SK-N-SH (cell line): Measurements from ENCODE around the gene PSENEN. TPM values are rescaled to one million over a fixed set of nuclear protein-coding genes. Genes with fewer than 3 reads are reported as not detected.
A peak's percentile ranks its signal among the peaks of the same experiment; 100 is the strongest.

Source experiments
- CTCF ChIA-PET: fragments of 300-600, 350-600 bp; formaldehyde crosslinking; extraction: SDS; loops from one replicate; lab custom pipeline; 2021; lab: Yijun Ruan, JAX
- POLR2A ChIA-PET: fragments of 350-600 bp; sonication (Branson Sonifier 250); formaldehyde crosslinking; extraction: SDS; loops from one replicate; lab custom pipeline; 2020; ENCODE audit warnings: antibody characterized with exemption, inconsistent platforms; lab: Yijun Ruan, JAX
- DNase-seq: peaks from one replicate; pipeline ENCODE4 v3.0.0; 2012
- H2AFZ ChIP-seq: fragments of 200-600 bp; sonication (generic); 2 replicates; pipeline ENCODE4 v1.8.1; 2016; ENCODE audit warnings: antibody characterized with exemption, mild to moderate bottlenecking, low read depth
- H3F3A ChIP-seq: fragments of 200-600 bp; sonication (generic); replicated peaks from 2 replicates; pipeline ENCODE3; 2016; ENCODE audit warnings: antibody characterized with exemption, mild to moderate bottlenecking; ENCODE audit not compliant: insufficient read depth
- H3K27ac ChIP-seq, 2 experiments: fragments of 200-500 bp in 1 of 2; fragments of 200-600 bp in 1 of 2; sonication (Bioruptor generic) in 1 of 2; sonication (generic), shearing (Covaris generic) in 1 of 2; 2 replicates each; pipeline versions ENCODE4 v1.5.1 to v1.6.1; 2014 to 2016; ENCODE audit warnings: low read depth in 2 of 2, inconsistent platforms in 1 of 2, low read length in 1 of 2, mild to moderate bottlenecking in 1 of 2, mixed read lengths in 1 of 2
- H3K27me3 ChIP-seq: fragments of 200-600 bp; sonication (generic), shearing (Covaris generic); 2 replicates; pipeline ENCODE4 v1.6.1; 2016; ENCODE audit warnings: mixed run types; ENCODE audit not compliant: insufficient read depth
- H3K36me3 ChIP-seq, 2 experiments: fragments of 200-500 bp in 1 of 2; fragments of 200-600 bp in 1 of 2; sonication (Bioruptor generic) in 1 of 2; sonication (generic) in 1 of 2; replicated peaks in 1 of 2; 2 replicates each; pipeline versions ENCODE3 to v1.5.1; 2014 to 2016; ENCODE audit warnings: low read length in 1 of 2, mild to moderate bottlenecking in 1 of 2; ENCODE audit not compliant: insufficient read depth in 2 of 2, control insufficient read depth in 1 of 2
- H3K4me1 ChIP-seq, 2 experiments: fragments of 200-500 bp in 1 of 2; fragments of 200-600 bp in 1 of 2; sonication (Bioruptor generic) in 1 of 2; sonication (generic), shearing (Covaris generic) in 1 of 2; 2 replicates each; pipeline versions ENCODE4 v1.5.1 to v1.6.1; 2014 to 2016; ENCODE audit warnings: low read depth in 1 of 2, low read length in 1 of 2, mixed run types in 1 of 2; ENCODE audit not compliant: insufficient read depth in 2 of 2, control insufficient read depth in 1 of 2
- H3K4me2 ChIP-seq: fragments of 200-600 bp; sonication (generic), shearing (Covaris generic); 2 replicates; pipeline ENCODE4 v1.6.1; 2017; ENCODE audit warnings: mixed run types
- H3K4me3 ChIP-seq, 2 experiments: fragments of 200-500 bp in 1 of 2; fragments of 200-600 bp in 1 of 2; sonication (Bioruptor generic) in 1 of 2; sonication (generic), shearing (Covaris generic) in 1 of 2; 2 replicates each; pipeline versions ENCODE4 v1.5.1 to v1.8.1; 2014 to 2016; ENCODE audit warnings: low read depth in 2 of 2, inconsistent platforms in 1 of 2, low read length in 1 of 2, mild to moderate bottlenecking in 1 of 2, mixed read lengths in 1 of 2, moderate library complexity in 1 of 2
- H3K79me2 ChIP-seq: fragments of 200-600 bp; sonication (generic); 2 replicates; pipeline ENCODE4 v1.8.1; 2017; ENCODE audit warnings: mild to moderate bottlenecking; ENCODE audit not compliant: insufficient read depth
- H3K9ac ChIP-seq: fragments of 200-600 bp; sonication (generic); 2 replicates; pipeline ENCODE4 v1.6.1; 2017; ENCODE audit warnings: mixed run types
- H3K9me2 ChIP-seq: fragments of 200-600 bp; sonication (generic); 2 replicates; pipeline ENCODE4 v1.6.1; 2017; ENCODE audit warnings: mixed run types
- H3K9me3 ChIP-seq: fragments of 200-600 bp; sonication (generic); 2 replicates; pipeline ENCODE4 v1.6.1; 2017; ENCODE audit warnings: mixed run types, mild to moderate bottlenecking, moderate library complexity
- H4K20me1 ChIP-seq: fragments of 200-600 bp; sonication (generic); 2 replicates; pipeline ENCODE4 v1.6.1; 2017; ENCODE audit warnings: mild to moderate bottlenecking, mixed run types; ENCODE audit not compliant: insufficient read depth
- ELF1 ChIP-seq: IDR thresholded peaks from 2 replicates; pipeline ENCODE4 v1.4.0; 2012
- EP300 ChIP-seq, 2 experiments: IDR thresholded peaks; 2 replicates each; pipeline versions ENCODE4 v1.4.0 to v1.6.1; 2012; ENCODE audit warnings: borderline replicate concordance in 1 of 2, low read depth in 1 of 2, low read length in 1 of 2
- EZH2phosphoT487 ChIP-seq: fragments of 200-600 bp; sonication (generic); IDR thresholded peaks from 2 replicates; pipeline ENCODE4 v1.6.1; 2017; ENCODE audit warnings: low read depth, mixed run types, mild to moderate bottlenecking, antibody characterized with exemption, moderate library complexity, borderline replicate concordance
- FOXJ3 ChIP-seq: sonication (generic); formaldehyde crosslinking; IDR thresholded peaks from 2 replicates; pipeline ENCODE4 v1.5.1; 2020; ENCODE audit warnings: mild to moderate bottlenecking, missing genetic modification reagents
- FOXM1 ChIP-seq: IDR thresholded peaks from 2 replicates; pipeline ENCODE4 v1.4.0; 2012; ENCODE audit warnings: low read depth, mild to moderate bottlenecking
- JUND ChIP-seq: IDR thresholded peaks from 2 replicates; pipeline ENCODE4 v1.4.0; 2012
- MEF2A ChIP-seq: IDR thresholded peaks from 2 replicates; pipeline ENCODE4 v1.4.0; 2012; ENCODE audit warnings: low read depth, borderline replicate concordance
- MXI1 ChIP-seq: IDR thresholded peaks from 2 replicates; pipeline ENCODE4 v1.6.1; 2012; ENCODE audit warnings: mild to moderate bottlenecking, low read depth, low read length, improper control_type of control experiment
- NFIC ChIP-seq: IDR thresholded peaks from 2 replicates; pipeline ENCODE4 v1.4.0; 2012; ENCODE audit warnings: borderline replicate concordance
- NRF1 ChIP-seq: IDR thresholded peaks from 2 replicates; pipeline ENCODE4 v1.6.1; 2012; ENCODE audit warnings: low read depth, mild to moderate bottlenecking, low read length
- POLR2AphosphoS5 ChIP-seq: IDR thresholded peaks from 2 replicates; pipeline ENCODE4 v1.6.1; 2012; ENCODE audit warnings: low read depth, low read length
- RAD21 ChIP-seq: IDR thresholded peaks from 2 replicates; pipeline ENCODE4 v1.6.1; 2012; ENCODE audit warnings: mild to moderate bottlenecking, low read length
- SMC3 ChIP-seq: IDR thresholded peaks from 2 replicates; pipeline ENCODE4 v1.6.1; 2012; ENCODE audit warnings: low read depth, low read length, improper control_type of control experiment
- TAF1 ChIP-seq: IDR thresholded peaks from 2 replicates; pipeline ENCODE4 v1.6.1; 2012; ENCODE audit warnings: low read depth, mild to moderate bottlenecking, low read length, moderate library complexity, borderline replicate concordance
- TCF12 ChIP-seq: IDR thresholded peaks from 2 replicates; pipeline ENCODE4 v1.4.0; 2012
- whole genome bisulfite sequencing: methylation state at CpG from one replicate; pipeline ENCODE4 v1.1.6; 2017; ENCODE audit warnings: low lambda C conversion rate; 5-methylcytosine and 5-hydroxymethylcytosine counted together
- polyA plus RNA-seq, 3 experiments: library from polyadenylated mRNA; depleted of rRNA; stranded (reverse); fragments of >200 nt; gene quantifications; 2 replicates each; pipeline ENCODE4 v1.2.3, GENCODE V29; 2012
- TF ChIP-seq, protein P1 (sequence below): fragments of 150-350 bp; IDR thresholded peaks from 2 replicates; pipeline ENCODE4 v1.6.1; 2017; ENCODE audit warnings: antibody characterized with exemption, low read length, low read depth, borderline replicate concordance
- TF ChIP-seq, protein P2 (sequence below): fragments of 200-600 bp; sonication (generic); IDR thresholded peaks from 2 replicates; pipeline ENCODE4 v1.6.1; 2017; ENCODE audit warnings: antibody characterized with exemption, mild to moderate bottlenecking, moderate library complexity
- TF ChIP-seq, protein P3 (sequence below): fragments of 150-350 bp; IDR thresholded peaks from 2 replicates; pipeline ENCODE4 v1.6.1; 2016; ENCODE audit warnings: mild to moderate bottlenecking, low read depth, low read length
- TF ChIP-seq, protein P4 (sequence below): IDR thresholded peaks from 2 replicates; pipeline ENCODE4 v1.4.0; 2012; ENCODE audit warnings: low read depth, borderline replicate concordance
- TF ChIP-seq, protein P5 (sequence below): IDR thresholded peaks from 2 replicates; pipeline ENCODE4 v1.4.0; 2012; ENCODE audit warnings: low read depth, borderline replicate concordance

The PSENEN gene
- polyA plus RNA-seq, 1 of the 3 experiments (the other 2 are of a cell fraction) = 99.2 TPM

DNA sequence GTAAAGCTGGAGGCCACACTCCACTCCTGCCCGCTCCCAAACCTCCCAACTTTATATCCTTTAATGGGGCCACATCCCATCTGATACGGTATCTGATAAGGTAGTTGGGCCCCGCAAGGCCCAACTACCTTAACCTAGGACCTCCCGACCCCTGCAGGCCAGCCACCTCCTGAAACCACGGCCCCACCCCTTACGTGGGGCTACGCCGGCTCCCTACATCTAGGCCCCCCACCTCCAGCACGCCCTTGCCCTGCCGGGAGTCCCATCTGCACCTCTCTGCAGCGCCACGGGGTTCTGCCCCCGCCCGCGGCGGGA, 5.4 kb upstream of the PSENEN start:
- Histone ChIP-seq H3F3A (peaks cover 12% of the 10 kb centered on the region), H3K9ac (peak overlapping the region; percentile 67; the same call in 1 of the 2 replicates), H3K79me2 (no peaks in the 10 kb centered on the region; the same call in 1 of the 2 replicates), H3K27me3 (no peaks in the 10 kb centered on the region), H3K36me3 (peaks cover 6 to 35% of the 10 kb centered on the region in 2 experiments), H4K20me1 (no peaks in the 10 kb centered on the region), H2AFZ (peak overlapping the region; percentile 82), H3K4me2 (peak overlapping the region; percentile 97), H3K9me2 (no peaks in the 10 kb centered on the region), H3K4me3 (peak overlapping the region; percentile 63 to 88), H3K27ac (peak overlapping the region in 1 of 2 experiments; percentile 76; a peak in 2 of 4 replicates), H3K9me3 (no peaks in the 10 kb centered on the region), H3K4me1 (peaks cover 4 to 18% of the 10 kb centered on the region in 2 experiments; a peak in 2 of 4 replicates)
- CTCF ChIA-PET = interaction anchor here (0.7 to 1.6 kb wide), 6 partner anchors 13 to 696 kb away, joined by 3 to 7 read pairs (median 4); no protein-coding TSS in a partner anchor
- TF ChIP-seq TCF12 = no peak
- TF ChIP-seq FOXJ3 (CRISPR knock-in tag) = no peak
- TF ChIP-seq, protein P1, sequence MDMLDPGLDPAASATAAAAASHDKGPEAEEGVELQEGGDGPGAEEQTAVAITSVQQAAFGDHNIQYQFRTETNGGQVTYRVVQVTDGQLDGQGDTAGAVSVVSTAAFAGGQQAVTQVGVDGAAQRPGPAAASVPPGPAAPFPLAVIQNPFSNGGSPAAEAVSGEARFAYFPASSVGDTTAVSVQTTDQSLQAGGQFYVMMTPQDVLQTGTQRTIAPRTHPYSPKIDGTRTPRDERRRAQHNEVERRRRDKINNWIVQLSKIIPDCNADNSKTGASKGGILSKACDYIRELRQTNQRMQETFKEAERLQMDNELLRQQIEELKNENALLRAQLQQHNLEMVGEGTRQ = no peak
- no peak for TF ChIP-seq EP300 (IDR thresholded peaks at IDR 0.05; ENCODE audit: borderline replicate concordance in 1 of 2, low read depth in 1 of 2, low read length in 1 of 2)
- no peak for TF ChIP-seq ELF1
- TF ChIP-seq, protein P2, sequence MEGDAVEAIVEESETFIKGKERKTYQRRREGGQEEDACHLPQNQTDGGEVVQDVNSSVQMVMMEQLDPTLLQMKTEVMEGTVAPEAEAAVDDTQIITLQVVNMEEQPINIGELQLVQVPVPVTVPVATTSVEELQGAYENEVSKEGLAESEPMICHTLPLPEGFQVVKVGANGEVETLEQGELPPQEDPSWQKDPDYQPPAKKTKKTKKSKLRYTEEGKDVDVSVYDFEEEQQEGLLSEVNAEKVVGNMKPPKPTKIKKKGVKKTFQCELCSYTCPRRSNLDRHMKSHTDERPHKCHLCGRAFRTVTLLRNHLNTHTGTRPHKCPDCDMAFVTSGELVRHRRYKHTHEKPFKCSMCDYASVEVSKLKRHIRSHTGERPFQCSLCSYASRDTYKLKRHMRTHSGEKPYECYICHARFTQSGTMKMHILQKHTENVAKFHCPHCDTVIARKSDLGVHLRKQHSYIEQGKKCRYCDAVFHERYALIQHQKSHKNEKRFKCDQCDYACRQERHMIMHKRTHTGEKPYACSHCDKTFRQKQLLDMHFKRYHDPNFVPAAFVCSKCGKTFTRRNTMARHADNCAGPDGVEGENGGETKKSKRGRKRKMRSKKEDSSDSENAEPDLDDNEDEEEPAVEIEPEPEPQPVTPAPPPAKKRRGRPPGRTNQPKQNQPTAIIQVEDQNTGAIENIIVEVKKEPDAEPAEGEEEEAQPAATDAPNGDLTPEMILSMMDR = no peak
- TF ChIP-seq, protein P3, sequence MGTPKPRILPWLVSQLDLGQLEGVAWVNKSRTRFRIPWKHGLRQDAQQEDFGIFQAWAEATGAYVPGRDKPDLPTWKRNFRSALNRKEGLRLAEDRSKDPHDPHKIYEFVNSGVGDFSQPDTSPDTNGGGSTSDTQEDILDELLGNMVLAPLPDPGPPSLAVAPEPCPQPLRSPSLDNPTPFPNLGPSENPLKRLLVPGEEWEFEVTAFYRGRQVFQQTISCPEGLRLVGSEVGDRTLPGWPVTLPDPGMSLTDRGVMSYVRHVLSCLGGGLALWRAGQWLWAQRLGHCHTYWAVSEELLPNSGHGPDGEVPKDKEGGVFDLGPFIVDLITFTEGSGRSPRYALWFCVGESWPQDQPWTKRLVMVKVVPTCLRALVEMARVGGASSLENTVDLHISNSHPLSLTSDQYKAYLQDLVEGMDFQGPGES = no peak
- TF ChIP-seq NRF1 = no peak
- TF ChIP-seq MXI1 = no peak
- TF ChIP-seq RAD21 = no peak
- 4% methylated on average over 15 of the region's 16 CpGs for WGBS
- POLR2A ChIA-PET = interaction anchor here (0.7 to 2.0 kb wide), 10 partner anchors 10 to 129 kb away, joined by 3 to 10 read pairs (median 4); partner anchors contain the start of genes COX6B1 and HSPB6
- DNase-seq = no peak

DNA sequence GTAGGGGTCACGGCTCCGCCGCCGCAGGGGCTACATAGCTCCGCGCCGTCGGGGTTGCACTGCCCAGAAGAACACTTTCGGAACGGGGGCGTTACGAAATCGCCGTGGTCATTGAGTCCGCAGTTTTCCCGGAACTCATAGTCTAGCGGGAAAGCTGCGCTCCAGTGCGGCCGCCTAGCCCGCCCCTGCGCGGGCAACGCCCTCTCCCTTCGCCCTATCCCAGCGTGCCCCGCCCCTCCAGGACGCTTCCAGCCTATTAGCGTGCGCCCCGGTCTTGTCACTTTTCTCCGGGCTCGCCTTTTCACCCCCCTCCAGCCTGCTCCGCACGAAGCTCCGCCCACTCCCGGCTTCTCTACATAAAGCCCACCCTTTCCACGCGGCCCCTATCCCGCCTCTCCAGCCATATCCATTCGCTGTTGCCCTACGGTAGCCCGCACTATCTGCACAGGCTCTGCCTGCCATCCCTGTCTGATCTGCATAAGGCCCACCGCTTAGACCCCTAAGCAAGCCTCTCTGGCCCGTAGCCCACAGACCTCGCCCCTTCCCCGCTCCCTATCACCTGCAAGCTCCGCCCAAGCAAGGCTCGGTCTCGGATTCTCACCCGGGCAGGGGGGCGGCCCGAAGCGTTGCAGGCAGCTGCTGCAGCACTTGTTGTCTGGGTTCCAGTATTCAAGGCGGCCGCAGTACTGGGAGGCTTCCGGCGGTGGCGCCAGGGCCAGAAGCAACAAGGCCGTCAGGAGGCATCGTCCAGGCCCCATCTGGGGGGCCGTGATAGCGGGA, 4.8 kb upstream of the PSENEN start:
- Histone ChIP-seq H3K9me3 (no peaks in the 10 kb centered on the region), H3K9me2 (no peaks in the 10 kb centered on the region), H3K79me2 (peaks cover under 1% of the 10 kb centered on the region; the same call in 1 of the 2 replicates), H4K20me1 (no peaks in the 10 kb centered on the region), H3K27me3 (no peaks in the 10 kb centered on the region), H3F3A (peaks cover 12% of the 10 kb centered on the region), H3K4me2 (peak overlapping the region; percentile 97), H3K4me1 (peaks cover 4 to 18% of the 10 kb centered on the region in 2 experiments; a peak in 2 of 4 replicates), H2AFZ (peak overlapping the region; percentile 95), H3K4me3 (peak overlapping the region; percentile 63 to 88), H3K27ac (peak overlapping the region; percentile 63 to 90; a peak in 3 of 4 replicates), H3K36me3 (peaks cover 6 to 30% of the 10 kb centered on the region in 2 experiments), H3K9ac (peak overlapping the region; percentile 67; the same call in 1 of the 2 replicates)
- peak; percentile 99 for DNase-seq
- ChIA-PET POLR2A (interaction anchor here (0.7 to 2.0 kb wide), 10 partner anchors 10 to 128 kb away, joined by 3 to 10 read pairs (median 4); partner anchors contain the start of genes COX6B1 and HSPB6), CTCF (interaction anchor here (0.5 to 1.6 kb wide), 10 partner anchors 13 to 832 kb away, joined by 3 to 7 read pairs (median 3); partner anchors contain the start of gene COX6B1)
- WGBS = 1% methylated on average over 42 of the region's 63 CpGs
- no peak for TF ChIP-seq MEF2A
- TF ChIP-seq NFIC = no peak
- TF ChIP-seq POLR2AphosphoS5 = peak; percentile 77
- TF ChIP-seq SMC3 = no peak
- no peak for TF ChIP-seq FOXM1
- no peak for TF ChIP-seq JUND
- no peak; the same call in 1 of the 2 replicates for TF ChIP-seq TAF1
- TF ChIP-seq, protein P4, sequence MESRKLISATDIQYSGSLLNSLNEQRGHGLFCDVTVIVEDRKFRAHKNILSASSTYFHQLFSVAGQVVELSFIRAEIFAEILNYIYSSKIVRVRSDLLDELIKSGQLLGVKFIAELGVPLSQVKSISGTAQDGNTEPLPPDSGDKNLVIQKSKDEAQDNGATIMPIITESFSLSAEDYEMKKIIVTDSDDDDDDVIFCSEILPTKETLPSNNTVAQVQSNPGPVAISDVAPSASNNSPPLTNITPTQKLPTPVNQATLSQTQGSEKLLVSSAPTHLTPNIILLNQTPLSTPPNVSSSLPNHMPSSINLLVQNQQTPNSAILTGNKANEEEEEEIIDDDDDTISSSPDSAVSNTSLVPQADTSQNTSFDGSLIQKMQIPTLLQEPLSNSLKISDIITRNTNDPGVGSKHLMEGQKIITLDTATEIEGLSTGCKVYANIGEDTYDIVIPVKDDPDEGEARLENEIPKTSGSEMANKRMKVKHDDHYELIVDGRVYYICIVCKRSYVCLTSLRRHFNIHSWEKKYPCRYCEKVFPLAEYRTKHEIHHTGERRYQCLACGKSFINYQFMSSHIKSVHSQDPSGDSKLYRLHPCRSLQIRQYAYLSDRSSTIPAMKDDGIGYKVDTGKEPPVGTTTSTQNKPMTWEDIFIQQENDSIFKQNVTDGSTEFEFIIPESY = no peak
- TF ChIP-seq, protein P5, sequence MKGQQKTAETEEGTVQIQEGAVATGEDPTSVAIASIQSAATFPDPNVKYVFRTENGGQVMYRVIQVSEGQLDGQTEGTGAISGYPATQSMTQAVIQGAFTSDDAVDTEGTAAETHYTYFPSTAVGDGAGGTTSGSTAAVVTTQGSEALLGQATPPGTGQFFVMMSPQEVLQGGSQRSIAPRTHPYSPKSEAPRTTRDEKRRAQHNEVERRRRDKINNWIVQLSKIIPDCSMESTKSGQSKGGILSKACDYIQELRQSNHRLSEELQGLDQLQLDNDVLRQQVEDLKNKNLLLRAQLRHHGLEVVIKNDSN = no peak
- no peak for TF ChIP-seq EZH2phosphoT487
